ENCODE data around the gene TAMM41.
"Not testable (repeated sequence)": the region's sequence is repeated elsewhere in the genome, so short reads cannot be mapped to it uniquely, and the experiment has no call there.

TAMM41 gene

DNA sequence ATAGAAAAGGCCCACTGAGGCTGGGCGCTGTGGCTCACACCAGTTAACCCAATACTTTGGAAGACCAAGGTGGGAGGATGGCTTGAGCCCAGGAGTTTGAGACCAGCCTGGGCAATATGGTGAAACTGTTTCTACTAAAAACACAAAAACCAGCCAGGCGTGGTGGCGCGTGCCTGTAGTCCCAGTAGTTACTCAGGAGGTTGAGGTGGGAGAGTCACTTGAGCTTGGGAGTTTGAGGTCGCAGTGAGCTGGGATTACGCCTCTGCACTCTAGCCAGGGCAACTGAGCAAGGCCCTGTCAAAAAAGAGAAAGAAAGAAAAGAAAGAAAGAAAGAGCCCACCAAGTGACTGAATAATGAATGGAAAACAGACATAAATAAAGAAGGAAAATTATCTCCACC lies 32.0 kb downstream of the TAMM41 start:
- DNase-seq: no peak

DNA sequence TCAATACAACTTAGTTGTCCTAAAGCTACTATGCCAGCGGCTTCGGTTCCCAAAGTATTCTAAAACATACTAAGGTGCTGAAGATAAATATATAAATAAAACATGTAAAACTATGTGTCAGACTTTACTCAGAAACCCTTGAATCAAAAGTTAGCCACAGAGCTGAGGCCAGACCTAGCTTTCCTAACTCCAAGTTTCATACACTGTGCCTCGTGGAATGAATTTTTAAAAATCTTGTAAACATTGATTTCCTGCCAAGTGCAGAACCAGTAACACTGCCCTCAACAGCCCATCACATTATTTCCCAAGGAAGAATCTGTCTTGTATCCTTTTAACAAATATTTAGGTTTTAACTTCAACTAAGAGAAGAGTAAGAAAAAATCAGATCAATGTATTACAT lies 36.4 kb downstream of the TAMM41 start:
- DNase-seq: no peak

DNA sequence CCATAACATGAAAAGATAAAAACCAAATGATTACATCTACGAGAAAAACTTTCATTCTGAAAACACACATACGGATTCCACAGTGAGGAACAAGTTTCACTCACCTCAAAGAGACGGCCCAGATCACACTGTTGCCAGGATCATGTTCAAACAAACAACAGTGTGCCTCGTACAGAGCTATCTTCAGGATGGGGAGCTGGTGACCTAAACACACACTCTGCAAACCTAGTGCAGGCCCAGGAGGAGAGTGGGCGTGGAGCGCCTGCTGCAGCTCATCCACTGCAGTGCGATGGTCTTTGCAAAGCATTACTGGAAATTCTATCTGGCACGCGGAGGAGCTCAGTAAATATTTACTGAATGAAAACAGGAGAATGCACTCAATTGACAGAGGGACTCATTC lies 38.5 kb downstream of the TAMM41 start:
- no peak for DNase-seq

DNA sequence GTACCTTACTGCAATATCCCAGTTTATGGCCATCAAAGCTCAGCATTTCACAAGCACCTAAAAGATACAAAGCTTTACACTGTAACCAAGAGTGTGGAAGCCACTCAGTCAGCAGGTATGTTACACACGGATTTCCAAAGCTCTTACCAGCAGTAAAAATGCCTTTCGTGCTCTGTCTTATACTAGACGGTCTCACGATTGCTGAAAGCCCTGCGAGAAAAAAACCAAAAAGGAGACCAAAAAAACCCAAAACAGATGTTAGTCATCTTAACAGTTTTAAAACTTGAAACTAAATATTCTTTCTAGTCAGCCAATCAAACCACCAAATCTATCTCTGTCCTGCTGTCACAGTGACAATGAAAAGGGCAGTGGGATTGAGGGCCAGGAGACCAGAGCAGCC lies 39.0 kb downstream of the TAMM41 start:
- DNase-seq: no peak

DNA sequence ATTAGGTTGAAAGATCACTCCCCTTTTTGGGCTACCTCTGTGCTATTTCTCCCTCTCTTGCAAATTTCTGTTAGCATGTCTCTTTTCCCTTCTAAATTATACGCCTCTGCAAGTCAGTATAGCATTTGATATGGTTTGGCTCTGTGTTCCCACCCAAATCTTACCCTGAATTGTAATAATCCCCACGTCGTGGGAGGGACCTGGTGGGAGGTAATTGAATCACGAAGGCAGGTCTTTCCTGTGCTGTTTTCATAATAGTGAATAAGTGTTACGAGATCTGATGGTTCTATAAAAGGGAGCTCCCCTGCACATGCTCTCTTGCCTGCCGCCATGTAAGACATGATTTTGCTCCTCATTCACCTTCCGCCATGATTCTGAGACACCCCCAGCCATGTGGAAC lies 41.0 kb downstream of the TAMM41 start:
- DNase-seq: no peak

DNA sequence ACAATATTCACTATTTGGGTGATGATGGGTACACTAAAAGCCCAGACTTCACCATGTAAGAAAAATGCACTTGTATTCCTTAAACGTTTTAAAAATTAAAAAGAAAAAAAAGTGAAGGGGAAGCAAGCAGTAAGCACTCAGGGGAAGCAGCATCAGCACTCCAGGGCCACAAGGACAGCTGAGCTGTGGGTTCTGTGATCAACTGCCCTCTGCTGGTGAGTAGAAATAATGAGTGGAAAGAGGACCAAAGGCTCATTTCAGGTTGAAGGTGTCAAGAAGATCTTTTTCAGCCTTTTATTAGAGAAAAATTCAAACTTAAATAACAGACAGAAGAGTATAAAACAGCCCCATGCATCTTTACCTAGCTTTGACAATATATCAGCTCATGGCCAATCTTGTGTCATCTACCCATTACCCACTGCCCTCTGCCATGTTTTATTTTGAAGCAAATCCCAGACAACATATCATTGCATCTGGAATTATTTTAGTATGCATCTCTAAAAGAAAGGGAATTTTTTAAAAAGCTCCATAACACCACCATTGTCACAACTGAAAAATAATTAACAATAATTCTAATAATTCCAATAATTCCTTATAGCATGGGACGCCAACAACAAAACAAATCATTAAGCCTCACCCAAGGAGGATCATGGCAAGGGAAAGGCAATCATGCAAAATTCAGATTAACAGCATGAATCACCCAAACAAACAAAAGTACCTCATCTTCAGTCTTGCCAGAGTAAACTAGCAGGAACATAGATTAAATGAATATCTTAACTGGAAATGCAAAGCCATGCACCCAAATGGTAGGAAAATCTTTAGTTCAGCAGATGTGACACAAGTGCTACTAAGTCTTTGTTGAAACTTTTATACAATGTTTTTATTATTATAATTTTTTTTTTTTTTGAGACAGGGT lies 42.5 kb downstream of the TAMM41 start:
- peak; percentile 27 for DNase-seq

DNA sequence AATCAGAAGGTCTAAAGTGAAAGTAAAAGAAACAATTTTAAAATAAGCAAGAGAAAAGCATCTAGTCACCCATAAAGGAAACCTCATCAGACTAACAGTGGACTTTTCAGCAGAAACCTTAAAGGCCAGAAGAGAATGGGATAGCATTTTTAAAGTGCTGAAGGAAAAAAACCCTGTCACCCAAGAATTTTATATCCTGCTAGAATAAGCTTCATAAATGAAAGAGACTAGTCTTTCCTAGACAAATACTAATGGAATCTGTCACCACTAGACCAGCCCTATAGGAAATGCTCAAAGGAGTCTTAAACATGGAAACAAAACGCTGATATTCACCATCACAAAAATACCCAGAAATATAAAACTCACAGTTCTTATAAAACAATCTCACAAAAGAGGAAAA lies 46.9 kb downstream of the TAMM41 start:
- DNase-seq: no peak

DNA sequence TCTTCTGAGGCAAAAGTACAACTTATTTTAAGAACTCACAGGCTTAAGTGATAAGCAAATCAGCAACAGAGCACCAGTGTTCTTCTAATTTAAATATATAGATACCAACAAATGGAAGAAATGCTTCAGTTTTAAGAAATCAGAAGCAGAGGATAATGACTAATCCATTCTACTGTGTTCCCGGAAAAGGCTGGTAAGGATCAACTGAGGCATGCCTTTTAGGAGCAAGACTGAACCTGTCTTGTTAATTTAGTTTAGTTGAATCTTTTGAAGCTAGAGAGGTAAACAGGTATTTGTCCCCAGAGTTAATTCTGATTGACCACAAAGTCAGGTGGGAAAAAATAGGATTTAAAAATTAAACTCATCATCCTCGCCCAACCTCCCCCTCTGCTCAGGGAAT lies 51.8 kb downstream of the TAMM41 start:
- no peak for DNase-seq

DNA sequence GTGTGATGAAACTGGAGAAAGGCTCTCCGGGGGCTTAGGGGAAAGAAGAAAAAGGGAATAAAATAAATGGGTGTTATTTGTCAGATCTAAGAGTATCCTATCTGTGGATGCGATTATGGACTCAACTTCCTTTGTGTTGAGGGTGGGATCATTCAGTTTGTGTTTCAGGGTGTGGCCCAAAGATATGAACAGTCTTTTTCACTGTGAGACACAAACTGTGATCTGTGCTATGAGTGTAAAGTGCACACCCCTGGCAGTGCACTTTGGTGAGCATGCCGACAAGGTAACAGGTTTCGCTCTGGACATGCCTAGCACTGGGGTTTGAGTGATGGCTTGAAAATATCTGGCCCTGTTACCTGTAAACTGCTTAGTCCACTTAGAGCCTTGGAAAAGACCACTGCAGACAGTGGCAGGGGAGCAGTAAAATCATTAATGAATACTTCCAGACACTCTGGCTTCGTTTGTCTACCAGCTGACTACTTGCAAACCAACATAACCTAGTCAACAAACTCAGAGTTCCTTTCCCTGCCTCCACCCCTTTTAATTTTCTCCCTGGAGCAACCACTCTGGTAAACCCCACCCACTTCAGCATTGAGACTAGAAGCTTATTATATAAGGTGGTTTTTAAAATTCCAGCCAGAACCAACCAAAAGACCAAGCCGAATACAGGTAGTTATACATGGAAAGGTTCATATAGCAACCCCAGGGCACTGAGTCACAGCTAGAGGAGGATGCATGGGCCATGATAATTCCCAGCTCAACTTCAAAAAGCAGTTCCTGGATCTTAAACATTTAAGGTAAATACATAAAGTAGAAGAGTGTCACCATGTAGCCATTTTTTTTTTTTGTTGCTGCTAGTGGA lies 55.1 kb downstream of the TAMM41 start:
- no peak for DNase-seq

DNA sequence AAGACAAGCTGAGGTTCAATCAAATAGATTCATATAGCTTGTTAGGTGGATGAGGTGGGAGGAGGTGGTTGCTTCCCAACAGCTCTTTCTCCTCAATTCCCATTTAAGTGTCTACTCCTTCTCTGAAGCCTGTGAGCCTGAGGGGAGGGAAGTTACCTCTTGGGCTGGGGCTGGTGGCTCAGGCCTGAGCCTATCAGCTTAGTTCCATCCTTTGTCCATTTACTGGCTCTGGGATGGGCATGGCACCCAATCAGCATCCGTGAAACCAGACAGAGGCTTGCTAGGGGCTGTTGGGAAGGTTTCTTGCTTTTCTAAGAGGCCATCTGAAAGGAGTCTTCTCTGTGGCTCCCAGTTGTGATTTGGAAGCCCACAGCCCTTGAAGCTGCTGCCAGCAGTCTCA lies 57.3 kb downstream of the TAMM41 start:
- no peak for DNase-seq

DNA sequence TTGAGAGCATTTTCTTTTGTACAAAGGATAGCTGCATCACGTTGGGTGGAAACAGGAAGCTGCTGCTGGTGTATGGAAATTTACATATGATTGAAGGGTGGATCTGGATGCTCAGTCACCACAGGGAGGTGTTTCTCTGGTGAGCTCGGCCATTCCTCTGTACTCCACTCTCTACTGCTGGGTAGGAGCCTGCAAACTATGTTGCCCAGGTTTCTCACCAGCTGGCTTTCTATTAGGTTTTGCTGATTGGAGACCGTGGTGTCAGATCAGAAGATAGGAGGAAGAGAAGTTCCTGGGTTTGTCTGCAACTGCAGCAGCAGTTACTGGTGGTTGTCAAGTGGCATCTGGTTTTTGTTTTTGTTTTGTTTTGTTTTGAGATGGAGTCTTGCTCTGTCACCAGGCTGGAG lies 61.7 kb downstream of the TAMM41 start:
- no peak for DNase-seq

DNA sequence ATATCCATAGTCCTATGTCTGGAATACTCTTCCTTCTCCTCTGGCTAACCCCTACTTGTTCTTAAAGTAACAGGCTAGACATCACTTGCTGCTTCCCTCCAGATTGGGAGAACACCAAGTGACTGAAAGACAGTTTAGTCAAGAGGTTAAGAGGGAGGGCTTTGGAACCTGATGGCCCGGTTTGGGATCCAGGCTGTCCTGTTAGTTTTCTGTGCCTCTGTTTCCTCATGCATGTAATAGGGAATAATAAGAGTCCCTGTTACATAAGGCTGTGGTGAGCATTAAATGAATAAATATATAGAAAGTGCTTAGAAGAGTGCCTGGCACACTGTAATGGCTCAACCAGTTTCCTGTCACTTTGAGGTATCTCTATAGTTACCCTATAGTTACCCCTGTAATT lies 66.3 kb downstream of the TAMM41 start:
- DNase-seq: no peak

DNA sequence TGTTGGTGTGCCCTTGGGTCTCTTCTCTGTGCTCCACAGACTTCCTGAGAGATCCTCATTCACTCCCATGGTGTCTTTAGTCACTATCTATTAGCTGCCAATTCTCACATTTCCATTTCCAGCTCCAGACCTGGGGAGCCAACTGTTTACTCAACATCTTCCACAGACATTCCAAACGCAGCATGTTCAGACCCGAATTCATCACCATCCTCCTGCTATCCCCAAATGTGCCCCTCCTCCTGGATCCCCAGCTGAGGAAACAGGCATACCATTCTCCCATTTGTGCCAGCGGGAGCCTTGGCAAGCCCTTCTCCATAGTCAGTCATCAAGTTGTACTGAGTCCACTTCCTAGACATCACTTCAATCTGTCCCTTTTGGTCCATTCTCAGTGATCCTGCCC lies 67.1 kb downstream of the TAMM41 start:
- no peak for DNase-seq

DNA sequence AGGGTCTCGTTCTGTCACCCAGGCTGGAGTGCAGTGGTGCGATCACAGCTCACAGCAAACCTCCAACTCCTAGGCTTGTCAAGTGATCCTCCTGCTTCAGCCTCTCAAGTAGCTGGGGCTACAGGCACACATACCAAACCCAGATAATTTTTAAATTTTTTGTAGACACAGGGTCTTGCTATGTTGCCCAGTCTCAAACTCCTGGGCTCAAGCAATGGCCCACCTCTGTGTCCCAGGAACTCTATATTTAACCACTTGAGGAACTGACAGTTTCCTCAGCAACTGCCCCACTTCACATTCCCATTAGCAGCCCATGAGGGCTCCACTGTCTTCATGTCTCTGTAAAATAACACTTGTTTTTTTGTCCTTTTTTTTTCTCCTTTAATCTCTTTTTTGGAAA lies 68.4 kb downstream of the TAMM41 start:
- DNase-seq: no peak

DNA sequence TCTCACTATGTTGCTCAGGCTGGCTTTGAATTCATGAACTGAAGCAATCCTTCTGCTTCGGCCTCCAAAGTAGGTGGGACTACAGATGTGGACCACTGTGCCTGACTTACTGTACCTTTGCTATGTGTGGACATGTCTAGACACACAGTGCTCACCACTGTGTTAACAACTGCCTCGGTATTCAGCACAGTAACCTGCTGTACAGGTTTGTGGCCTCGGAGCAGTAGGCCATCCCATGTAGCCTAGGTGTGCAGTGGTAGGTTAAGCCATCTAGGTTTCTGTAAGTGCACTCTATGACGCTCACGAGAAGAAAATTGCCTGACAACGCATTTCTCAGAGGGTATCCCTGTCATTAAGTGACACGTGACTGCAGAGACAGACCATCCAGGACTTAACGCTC lies 70.3 kb downstream of the TAMM41 start:
- no peak for DNase-seq

DNA sequence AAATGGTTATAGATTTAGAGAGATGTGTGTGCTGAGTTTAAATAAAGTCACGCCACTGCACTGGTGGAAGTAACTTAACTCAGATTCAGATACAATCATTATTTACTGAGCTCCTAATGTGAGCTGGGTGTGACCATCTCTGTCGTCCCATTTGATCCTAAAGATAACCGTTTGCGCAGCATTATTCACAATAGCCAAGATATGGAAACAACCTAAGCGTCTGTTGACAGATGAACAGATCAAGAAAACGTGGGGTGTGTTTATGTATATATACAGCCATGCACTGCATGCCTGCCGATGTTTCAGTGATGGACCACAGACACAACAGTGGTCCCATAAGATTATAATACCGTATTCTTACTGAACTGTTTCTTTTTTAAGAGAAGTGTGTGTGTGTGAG lies 71.2 kb downstream of the TAMM41 start:
- no peak for DNase-seq

DNA sequence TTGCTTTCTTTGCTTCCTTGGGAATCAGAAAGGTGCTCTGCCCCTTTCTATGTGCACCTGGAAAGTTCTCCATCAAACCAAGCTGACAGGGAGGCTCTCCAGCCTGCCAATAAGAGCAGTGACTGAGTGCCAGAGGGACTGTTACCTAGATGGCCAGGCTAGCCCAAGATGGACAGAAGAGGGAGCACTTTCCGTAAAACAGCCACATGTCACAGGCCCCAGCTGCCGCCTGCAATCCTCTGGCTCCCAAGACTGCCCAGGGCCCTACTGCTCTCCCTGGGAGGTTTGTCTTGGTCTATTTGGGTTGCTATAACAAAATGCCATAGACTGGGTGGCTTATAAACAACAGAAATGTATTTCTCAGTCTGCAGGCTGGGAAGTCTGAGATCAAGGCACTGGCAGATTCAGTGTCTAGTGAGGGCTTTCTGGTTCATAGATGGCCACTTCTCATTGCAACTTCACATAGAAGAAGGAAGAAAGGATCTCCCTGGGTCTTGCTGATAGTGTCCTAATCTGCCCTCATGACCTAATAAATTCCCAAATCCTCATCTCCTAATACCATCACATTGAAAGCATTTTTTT lies 72.3 kb downstream of the TAMM41 start:
- no peak for DNase-seq

DNA sequence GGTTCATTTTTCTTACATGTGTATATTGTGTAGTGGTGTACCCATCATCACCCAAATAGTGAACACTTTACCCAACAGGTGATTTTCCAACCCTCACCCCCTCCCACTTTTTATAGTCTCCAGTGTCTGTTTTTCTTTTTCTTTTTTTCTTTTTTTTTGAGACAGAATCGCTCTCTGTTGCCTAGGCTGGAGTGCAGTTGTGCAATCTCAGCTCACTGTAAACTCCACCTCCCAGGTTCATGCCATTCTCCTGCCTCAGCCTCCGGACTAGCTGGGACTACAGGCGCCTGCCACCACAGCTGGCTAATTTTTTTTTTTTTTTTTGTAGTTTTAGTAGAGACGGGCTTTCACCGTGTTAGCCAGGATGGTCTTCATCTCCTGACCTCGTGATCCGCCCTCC lies 74.8 kb downstream of the TAMM41 start:
- DNase-seq: not testable (repeated sequence)

DNA sequence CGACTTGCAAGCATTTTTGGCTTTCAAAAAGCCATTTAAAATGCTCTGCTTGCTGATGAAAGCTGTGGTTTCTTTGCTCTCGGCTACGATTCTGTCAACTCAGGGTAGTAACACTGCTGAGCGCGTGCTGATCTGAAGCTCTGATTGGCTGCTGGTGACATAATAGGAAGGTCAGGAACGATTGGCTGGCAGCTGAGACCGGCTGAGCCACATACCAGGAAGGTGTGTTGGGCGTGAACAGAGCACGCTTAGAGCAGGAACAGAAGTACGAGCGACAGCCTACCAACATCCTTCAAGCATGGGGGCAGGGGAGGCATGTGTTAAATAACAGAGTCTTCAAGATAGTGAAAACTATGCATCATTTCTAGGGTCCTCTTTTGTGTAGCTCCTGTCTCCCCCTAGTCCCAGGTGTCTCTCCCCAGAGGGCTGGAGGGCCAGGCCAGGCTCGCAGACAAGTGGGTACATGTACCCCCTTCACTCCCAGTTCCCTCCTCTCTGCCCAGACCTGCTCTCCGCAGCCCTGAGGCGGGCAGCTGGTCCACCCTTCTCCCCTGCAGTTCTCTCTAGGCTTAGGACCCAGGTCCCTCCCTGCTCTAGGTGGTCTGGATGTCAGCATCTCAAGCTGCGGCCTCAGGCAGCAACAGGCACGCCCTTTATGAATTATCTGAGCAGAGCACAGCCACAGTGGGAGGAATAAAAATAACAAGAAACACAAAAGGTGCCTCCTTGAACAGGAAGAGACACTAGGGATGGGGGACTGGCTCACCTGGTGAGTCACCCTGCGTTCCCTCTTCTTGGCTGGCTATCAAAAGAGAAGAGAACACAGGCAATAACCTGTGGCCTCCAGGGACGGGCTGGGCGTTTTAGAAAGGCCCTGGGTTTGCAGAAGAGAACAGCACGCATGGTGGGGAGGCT lies 76.0 kb downstream of the TAMM41 start:
- DNase-seq: peak; percentile 86

DNA sequence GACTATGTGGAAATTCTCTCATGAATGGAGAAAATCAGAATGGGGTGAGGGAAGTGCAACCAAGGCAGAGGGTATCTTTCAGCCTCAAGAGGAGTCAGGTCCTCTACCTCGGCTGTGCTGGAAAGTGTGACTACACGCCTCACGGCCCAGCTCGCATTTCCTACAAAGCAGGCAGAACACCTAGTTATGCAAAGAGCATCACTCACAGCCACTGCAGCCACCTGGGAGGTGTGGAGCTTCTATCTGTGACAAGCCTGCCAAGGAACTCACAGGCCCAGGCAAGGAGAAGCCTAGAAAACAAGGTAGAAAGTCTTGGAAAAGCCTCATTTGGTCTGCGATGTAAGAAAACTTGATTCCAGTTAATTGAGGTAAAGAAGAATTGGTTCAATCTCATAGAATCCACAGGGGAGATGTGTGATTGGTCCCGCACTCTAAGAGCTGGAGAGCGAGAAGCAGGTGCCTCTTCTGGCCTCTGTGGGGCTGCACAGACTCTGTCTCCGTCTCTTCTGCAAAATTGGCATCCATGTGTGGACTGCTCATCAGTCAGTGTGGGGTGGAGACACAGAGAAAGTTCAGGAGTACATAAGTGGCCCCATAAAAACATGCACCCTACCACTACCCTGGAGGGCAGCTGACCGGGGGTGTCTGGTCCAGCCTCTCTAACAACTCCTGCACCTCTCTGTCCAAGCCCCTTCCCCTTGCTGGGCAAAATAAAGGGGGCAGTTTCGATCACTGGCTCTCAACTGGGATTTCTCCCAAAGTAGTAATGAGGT lies 76.8 kb downstream of the TAMM41 start:
- DNase-seq: no peak

DNA sequence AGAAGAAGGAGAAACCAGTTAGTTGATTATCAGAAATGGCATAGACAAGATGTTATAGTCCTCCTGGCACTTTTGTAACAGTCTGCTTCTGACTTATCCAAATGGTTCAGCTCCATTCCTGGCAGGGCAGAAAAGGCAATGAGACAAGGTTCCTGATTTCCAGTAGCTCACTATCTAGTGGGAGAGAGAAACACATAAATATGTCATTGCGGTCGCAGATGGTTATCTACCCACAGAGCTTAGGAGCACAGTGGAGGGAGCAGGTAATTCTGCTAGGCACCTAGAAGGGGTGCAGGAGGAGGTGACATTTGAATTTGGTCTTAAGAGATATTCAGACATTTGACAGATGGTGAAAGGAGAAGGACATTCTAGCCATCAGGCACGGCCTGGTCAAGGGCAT lies 78.1 kb downstream of the TAMM41 start:
- DNase-seq: no peak

DNA sequence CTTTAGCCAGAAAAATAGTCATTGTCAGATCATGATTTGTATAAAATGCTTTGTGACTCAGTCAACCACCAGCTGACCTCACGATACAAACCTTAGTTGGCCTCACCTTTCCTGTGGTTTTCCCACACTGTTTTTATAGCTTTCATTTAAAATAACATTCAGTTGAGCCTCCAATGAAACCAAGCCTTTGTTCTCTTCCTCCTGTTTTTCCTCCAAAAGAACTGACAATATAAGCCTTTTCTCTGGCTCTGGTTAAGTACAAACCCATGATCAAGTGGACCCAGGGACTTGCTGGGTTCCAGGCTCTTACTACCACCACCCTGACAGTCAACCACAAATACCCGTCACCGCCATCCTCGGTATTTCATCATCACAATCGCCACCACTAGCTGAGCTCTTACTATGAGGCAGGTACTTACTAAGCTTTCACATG lies 81.7 kb downstream of the TAMM41 start:
- peak; percentile 68 for DNase-seq
